Stimulated activated CD8-positive, alpha-beta memory T cell treated with anti-CD3 and anti-CD28 coated beads, Interleukin-2, amount 100 ng/mL, for 48 hours (primary cell): ENCODE results near the gene RNF208.

ENCODE experiments used
- DNase-seq, 2 donors: peaks; one replicate each; pipeline ENCODE4 v3.0.0-alpha.2; 2020; ENCODE audit warnings: low read depth in 2 of 2

RNF208 gene

GRCh38 chr9:137175345-137175961 lies 46.6 kb downstream of the RNF208 start:
- DNase-seq = no peak

- DNase-seq = no peak
Observed at GRCh38 chr9:137174722-137175293, 47.2 kb downstream of the RNF208 start.

GRCh38 chr9:137173796-137174664 lies 48.0 kb downstream of the RNF208 start:
- no peak for DNase-seq

- no peak for DNase-seq
Observed at GRCh38 chr9:137172901-137173795, 48.9 kb downstream of the RNF208 start.

GRCh38 chr9:137171149-137171900 lies 50.7 kb downstream of the RNF208 start:
- no peak for DNase-seq

GRCh38 chr9:137170486-137171148 lies 51.4 kb downstream of the RNF208 start:
- no peak for DNase-seq
